M059J (cell line): Measurements from ENCODE around the gene YTHDF1. TPM values are rescaled to one million over a fixed set of nuclear protein-coding genes. Genes with fewer than 3 reads are reported as not detected.

Source experiments
- DNase-seq: peaks from one replicate; pipeline ENCODE4 v3.0.0-alpha.2; 2012; ENCODE audit warnings: low read depth
- total RNA-seq: library from RNA; depleted of rRNA; stranded (reverse); fragments of >200 nt; shearing (Covaris generic); gene quantifications from 2 replicates; pipeline ENCODE4 v1.2.3, GENCODE V29; 2014

Gene YTHDF1
- total RNA-seq, 1 experiment from 2014 or later, result 41.2 TPM

DNA sequence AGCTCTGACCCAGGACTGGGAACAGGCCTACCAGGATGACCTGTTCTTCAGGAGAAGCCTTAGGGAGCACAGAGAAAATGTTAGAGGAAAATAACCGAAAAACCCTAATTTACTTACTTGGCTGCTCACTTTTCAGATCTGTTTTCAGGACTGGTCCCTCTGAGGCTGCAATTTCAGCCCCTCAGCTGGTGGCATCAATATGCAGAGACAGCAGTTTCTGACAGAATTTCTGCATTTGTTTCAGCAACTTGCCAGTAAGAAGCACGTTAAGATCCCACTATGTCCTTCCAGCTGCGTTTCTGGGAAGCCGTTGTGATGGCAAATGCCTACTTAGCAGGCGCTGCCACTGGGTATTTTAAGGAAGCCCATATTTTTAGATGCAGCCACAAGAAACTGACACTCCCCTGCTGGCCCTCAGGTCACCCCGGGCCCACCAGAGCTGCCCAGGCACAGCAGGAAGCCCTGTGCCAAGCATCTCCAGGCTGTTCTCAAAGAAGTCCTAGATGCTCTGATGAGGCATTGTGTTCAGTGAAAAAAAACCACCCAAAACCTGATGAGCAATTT is 7.5 kb downstream of the YTHDF1 start:
- DNase-seq, result no peak

DNA sequence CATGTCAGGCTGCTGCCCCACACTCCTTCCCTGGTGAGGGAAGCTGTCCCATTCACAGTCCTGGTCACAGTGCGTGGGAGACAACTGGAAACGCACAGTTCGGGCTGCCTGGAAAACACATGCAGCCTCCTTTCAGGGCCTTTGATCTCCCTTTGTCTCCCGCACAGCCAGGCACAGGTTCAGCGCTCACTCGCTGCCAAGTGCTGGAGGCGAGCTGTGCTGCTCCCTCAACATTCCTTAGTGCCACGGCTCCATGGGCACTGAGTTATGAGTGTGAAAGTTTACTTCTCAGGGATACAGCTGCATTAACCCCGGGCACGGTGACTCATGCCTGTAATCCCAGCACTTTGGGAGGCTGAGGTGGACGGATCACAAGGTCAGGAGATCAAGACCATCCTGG is 9.1 kb downstream of the YTHDF1 start:
- DNase-seq, result peak; percentile 95

DNA sequence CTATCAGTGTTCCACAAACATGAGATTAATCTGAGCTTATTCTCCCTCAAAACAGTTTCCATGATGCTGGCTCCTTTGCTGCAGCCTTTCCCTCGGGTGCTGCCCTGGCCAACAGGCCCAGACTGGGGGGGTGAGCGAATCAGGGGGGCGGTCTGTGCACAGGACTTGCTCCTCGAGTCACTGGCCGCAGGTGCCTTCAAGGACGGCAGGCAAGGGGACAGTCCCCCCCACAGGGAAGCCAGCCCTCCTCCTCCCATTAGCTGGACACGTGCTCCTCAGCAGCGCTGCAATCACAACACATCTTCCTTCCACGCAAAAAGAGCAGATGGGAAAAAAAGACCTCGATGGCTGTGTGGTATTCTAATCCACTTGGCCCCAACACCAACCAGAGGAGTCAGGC is 10.0 kb downstream of the YTHDF1 start:
- no peak for DNase-seq

DNA sequence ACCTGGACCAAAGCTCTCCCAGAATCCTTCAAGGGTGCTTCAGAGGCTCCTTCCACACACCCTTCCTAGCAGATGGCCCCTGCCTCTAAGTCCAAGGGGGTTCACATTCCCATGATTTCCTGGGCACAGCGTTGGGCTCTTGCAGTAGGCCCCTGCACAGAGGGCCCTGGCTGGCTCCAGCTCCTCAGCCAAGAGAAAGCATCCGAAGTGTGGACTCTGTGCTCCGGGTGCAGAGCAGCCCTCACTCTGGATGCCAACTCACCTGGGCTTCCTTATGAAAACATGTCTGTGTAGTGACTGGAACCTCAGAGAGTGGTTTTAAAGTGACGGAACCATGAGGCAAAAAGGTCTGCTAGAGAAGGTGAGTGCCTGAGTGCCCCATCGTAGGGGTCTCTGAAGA is 11.6 kb downstream of the YTHDF1 start:
- DNase-seq, result no peak

DNA sequence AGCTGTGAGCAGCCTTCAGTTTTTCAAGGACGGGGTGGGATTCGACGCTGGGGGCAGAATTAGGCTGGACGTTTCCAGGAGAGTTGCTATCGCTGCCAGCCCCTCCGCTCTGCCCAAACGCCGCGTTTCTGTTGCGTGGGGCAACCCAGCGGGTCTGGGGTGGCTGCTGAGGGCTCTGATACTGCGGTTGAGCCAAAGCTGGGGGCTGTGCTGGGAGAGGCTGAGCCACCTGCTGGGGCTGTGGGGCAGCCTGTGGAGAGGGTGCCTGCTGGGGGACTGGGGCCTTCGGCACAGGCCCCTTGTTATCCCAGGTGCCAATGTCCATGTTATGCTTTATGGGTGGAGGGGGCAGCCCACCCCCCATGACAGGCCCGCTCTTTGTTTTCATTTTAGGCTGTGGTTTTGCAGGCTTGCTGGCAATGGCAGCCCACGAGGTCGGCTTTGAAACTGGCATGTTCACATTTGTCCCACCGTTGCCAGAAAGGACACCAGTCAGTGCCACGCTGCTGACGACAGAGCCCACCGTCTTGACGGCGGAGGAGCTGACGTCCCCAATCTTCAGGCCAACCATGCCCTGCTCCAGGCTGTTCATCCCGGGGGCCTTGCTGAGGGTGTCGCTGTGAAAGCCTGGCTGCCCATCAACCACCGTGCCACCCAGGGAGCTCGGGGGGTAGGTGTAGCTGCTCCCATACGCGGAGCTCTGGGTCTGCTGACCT is 13.0 kb downstream of the YTHDF1 start:
- no peak for DNase-seq

DNA sequence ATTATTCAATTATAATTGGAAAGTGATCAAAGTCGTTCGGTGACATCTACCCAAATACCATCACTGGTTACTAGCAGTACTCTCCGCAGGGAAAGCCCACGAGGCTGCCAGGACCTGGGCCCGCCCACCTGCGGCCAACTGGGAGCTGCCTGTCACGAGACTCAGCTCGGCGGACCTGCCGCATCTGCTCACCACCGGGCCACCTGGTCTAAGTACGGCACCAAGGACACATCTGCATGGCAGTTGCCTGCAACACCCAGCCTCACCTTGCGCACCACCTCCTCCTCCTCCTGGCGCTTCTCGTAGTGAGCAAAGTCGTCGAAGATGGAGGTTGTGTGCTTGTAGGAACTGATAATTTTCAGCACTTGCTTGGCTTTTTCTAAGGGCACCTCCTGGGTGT is 13.9 kb downstream of the YTHDF1 start:
- DNase-seq, result no peak

DNA sequence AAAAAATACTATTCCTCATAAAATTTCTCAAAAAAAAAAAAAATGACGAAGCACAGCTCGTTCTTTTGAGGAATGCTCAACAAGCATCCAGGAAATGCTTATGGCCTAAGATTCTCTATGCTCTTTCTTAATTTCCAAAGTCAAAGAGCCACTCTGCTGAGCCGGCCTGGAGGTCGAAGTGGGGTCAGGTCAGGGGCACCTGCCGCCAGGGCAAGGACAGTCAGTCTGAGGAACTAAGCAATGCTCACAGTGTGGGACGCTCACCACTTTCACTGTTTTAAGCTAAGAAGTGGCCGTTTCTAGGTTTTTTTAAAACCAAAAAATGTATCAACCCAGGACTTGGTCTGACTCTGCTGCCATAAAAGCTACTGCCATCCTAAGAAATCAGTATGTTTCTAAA is 17.3 kb downstream of the YTHDF1 start:
- no peak for DNase-seq

DNA sequence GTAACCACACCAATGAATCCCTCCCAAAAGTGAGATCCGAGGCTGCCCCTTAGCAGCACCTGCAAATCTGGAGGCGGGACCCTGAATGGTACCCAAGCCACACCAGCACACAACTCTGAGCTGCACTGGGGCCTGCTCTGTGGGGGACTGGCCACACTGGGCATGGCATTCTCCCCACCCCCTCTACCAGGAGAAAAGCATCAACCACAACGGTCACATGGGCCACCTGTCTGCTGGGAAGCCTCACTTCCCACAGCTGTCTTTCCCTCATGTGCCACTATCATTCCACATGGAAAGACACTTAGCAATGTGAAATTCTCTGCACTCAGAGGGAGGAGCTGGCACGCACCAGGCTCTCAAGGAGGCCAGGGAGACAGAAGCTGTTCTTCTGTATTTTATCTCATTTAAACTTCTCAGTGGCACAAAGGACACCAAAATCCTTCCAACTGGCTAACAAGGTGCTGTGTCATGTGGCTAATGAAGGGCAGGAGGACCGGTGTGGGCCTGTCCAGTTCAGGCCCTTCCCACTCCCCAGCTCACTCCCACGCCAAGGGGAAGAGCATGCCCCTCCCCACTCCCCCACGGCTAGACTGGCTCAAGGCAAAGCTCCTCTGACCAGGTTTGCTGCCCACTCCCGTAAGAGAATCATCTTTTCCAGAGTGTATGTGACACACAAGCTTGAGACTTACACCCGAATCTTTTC is 19.0 kb downstream of the YTHDF1 start:
- DNase-seq, result no peak

DNA sequence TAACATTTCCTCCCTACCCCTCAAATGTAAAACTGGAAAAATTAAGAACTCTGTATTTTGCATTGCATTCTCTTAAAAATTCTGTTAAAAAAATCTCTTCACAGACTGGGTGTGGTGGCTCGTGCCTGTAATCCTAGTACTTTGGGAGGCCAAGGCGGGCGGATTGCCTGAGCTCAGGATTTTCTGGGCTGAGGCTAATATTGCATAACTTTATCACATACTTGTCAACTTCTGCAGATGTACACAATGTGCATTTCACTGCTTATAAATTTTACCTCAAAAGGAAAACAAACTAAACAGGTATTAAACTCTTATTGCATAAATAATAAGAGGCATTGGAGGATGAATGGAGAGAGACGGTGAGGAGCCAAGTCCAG is 21.1 kb downstream of the YTHDF1 start:
- DNase-seq, result no peak

DNA sequence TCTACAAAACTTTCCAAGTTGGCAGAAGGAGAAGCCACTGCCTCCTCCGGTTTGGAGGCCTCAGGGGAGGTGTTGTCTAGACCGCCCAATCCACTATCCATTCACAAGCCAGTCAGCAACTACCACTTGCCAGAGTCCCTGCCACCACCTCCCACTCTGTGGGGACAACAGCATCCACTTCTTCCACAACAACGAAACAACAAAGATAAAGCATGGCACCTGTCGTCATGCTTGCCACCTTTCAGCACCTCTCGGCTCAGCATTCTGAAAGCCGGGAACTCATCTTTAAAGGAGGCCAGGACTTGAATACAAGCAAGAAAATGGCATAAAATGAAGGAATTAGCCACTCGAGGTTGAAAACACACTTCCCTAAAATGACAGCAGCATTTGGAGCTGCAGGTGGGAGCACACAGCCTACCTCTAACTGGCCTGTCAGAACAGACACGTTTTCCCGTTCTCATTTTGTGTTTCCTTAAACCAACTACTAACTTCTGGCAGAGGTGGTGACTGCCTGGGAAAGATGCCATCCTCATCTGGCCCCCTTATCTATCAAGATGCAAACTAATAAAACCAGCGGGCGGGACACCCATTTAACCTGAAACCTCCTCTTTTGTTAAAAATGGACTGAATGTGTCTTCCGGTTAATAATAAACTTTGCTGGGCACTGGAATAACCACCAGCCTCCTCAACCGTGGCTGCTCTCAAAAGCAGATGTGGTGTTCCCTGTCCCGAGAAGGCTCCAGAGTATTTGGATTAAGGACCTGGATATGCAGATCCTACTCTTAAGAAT is 21.7 kb downstream of the YTHDF1 start:
- DNase-seq, result no peak

DNA sequence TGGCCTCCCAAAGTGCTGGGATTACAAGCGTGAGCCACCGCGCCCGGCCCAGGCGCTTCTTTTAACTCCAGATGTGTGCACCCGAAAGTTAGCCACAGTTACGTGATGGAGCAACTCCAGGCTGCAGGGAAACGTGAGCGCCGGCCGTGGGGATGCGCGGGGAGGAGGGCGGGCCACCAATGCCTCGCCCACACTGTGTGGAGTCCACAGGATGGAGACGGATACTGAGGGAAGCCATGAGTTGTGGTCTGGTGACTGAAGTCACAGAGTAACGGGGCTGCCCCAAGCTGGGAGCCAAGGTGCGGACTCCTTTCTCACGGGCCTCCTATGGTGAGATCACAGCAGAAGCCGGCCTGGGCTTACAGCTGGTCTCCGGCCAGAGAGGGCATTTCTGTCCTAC is 23.2 kb downstream of the YTHDF1 start:
- no peak for DNase-seq

DNA sequence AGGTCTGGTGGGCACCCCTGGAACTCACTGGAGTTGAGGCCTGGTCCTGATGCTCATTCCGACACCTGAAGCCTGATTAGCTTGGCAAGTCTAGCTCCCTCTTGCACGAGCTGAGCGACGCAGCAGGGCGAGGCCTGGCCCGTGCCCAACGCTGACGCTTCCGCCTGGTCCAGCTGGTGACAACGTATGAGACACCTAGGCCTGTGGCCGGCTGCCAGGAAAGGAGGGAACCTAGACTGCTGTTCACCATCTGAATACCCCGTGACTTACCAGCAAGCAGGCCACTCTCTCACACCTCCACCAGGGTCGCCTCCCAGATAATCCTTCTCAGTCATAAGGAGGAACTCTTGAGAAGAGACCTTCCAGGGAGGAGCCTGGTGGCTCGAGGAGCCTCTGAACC is 24.5 kb downstream of the YTHDF1 start:
- DNase-seq, result peak; percentile 80

DNA sequence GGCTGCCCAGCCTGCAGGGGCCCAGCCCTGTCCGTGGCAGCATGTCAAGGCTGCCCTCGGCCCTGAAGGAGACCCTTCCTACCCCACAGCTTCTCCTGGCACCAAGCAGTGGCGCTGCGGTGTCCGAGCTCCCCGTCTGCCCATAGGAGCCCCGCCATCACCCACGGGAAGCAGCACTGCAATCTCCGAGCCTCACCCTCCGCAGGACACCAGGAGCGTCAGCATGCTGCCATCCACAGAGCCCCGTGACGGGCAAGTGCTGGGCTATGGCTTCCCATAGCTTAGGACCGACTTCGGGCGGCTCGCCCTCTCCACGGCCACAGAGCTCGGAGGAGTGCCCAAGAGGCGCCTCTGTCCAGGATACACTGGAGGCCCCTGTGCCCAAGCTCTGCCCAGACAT is 25.1 kb downstream of the YTHDF1 start:
- DNase-seq, result no peak

DNA sequence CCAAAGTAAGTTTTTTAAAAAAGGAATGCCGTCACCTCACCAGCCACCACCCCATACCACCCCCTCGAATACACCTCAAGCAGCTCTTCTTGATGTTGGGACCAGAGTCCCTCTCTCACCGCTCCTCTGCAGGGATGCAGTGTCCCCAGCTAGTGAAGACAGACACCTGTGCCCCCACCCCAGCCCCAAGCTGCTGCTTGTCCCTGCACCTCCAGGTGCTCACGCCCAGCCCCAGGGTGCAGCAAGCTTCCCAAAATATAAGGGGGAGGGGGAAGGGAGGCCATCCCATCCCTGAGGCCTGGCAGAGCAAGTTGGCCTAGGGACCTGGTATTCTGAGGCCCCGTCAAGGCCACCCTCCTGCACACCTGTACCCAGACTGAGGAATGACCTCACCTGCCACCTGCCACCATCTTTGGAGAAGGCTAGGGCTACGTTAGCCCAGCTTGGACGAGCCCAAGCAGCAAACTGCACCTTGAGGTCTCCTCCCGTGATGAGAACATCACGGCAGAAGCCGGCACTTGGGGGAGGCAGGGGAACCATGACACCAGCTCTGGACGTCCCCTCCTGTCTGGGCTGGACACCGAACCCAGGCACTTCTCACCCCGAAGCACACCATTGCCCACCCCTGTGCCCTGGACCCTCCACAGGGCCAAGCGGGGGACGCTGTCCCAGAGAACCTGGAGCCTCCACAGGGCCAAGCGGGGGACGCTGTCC is 25.9 kb downstream of the YTHDF1 start:
- DNase-seq, result no peak

DNA sequence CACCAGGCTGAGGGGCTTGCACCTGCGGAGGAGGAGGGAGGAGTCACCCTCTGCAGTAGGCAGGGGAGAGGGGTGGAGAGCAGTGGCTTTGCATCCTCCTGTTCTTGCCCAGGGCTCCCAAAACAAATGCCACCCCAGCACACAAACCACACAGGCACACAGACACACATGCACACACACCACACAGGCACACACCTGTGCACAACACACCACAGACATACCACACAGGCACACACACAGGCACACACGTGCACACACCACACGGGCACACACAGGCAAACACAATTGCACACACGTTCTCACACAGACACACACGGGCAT is 26.6 kb downstream of the YTHDF1 start:
- no peak for DNase-seq

DNA sequence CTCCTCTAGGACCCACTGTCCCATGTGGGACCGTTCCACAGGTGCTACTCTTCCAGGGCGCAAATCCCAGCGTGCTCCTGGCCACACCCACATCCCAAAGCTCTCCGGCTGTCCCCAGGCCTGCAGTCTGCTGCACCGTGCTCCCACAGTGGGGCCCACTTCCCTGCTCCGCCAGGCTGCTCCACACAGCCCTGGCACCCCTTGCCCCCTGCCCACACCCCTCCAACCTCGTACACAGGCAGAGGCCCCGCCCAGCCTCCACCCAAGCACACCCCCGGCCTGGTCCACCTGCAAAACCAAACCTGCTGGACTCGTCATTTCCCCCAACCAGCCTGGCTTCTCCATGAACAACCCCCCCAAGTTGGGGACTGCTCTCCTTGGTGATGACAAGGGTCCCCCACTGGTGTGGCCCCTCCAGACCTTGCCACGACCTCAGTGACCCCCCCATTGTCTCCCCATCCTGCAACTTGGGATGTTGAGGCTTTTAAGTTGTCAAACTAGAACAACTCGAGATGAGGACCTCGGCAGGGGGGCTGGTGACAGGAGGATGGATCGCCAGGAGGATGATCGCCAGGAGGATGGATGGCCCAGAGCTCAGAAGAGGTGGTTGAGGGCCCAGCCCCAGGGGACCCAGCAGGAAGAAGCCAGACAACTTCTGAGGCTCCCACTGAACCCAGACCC is 27.1 kb downstream of the YTHDF1 start:
- DNase-seq, result no peak

DNA sequence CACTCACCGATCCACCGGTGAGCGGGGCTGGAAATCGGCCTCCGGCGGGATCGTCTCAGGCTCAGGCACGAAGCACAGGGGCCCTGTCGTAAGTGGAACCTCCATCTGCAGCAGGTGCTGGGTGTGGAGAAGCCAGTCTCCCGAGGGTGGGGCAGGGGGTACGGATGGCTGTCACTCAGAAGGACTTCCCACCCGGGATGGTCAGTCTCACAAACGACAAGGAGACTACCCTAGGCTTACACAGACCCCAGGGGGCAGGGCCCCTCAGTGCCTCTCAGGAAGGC is 27.8 kb downstream of the YTHDF1 start:
- no peak for DNase-seq

DNA sequence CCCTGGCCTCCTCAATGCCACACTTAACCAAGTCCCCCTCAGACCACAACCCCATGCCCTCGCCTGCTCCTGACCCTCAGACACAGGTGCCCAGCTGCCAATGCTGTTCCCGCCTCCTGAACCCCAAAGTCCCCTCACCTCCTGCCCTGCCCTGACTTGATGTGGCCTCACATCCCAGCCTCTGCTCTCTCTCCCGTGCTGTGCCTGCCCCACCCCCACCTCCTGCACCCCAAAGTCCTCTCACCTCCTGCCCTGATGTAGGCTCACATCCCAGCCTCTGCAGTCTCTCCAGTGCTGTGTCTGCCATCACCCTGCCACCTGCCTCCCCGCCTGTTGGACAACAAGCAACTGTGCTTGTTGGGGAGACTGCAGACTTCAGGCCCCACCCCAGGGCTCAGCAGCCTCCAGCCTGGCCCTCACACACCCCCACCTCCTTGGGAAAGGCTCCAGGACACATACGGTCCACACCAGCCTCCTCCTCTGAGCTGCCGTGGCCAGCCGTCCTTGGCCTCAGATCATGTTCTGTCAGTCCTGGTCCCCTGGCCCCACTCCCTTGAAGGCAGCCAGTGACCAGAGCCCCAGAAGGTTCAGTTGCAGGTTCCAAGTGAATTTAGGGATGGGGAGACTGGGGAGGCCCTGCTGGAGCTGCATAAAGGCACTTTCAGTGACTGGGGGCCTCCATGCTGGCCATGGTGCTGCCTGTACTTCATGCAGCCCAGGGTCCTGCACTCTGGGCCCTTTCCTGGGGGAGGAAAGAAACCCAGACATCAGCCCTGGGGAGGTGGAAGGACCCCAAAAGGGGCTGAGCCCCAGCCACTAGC is 28.4 kb downstream of the YTHDF1 start:
- DNase-seq, result no peak

DNA sequence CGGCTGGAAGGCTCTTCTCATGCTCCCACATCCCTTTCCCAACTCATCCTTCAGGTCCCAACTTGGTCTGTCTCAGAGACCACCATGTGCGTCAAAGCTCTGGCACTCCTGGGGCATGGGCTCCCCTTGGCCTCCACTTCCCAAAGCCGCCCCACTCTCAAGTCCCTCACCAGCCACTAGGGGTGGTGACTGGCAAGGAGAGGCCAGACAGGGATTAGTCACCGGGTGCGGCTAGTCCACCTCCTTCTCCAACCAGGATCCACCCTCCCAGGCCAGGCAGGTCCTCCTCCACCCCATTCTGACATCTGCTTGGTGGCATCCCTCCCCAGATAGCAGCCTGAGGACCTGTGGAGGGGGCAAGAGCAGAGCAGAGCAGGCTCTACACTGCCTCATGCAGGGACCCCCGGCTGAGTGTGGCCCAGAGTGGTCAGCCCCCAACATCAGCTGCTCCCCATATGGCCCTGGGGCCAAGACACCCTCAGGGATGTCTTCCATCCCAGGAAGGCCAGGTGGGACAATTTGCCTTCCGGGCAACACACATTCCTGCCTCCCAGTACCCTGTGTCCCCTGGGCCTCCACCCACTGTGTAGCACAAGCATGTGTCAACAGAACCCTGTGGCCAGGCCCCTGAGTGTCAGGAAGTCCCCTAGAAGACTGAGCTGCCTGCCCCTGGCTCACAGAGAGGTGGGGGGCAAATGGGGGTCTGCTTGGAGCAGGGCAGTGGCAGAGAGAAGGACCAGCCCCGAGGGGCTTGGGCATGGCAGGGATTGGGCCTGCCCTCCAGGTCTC is 29.2 kb downstream of the YTHDF1 start:
- DNase-seq, result peak; percentile 61

DNA sequence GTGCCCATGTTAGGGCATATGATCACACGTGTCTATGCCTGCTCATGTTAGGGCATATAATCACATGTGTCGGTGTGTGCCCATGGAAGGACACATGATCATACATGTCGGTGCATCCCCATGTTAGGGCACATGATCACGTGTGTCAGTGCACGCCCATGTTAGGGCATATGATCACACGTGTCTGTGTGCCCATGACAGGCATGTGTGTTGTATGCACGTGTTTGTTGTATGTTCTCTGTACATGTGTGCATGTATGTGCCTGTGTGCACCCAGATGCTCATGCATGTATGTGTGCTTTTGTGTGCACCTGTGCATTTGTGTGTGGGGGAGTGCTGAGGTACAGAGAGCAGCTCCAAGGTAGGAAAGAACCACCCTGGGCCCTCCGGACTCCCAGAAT is 29.8 kb downstream of the YTHDF1 start:
- no peak for DNase-seq
